Hepatocyte (in vitro differentiated cells): ENCODE results near the gene MCF2L. TPM values are rescaled to one million over a fixed set of nuclear protein-coding genes. Genes with fewer than 3 reads are reported as not detected.

Experiments used
- DNase-seq: peaks from one replicate; pipeline ENCODE4 v3.0.0-alpha.2; 2016; ENCODE audit warnings: low spot score
- H2AFZ ChIP-seq: fragments of 200-600 bp; sonication (generic); 2 replicates; pipeline ENCODE4 v1.6.0; 2016; ENCODE audit warnings: antibody characterized with exemption, mild to moderate bottlenecking
- H3K27ac ChIP-seq: fragments of 200-600 bp; sonication (generic); 2 replicates; pipeline ENCODE4 v1.5.1; 2016; ENCODE audit warnings: mild to moderate bottlenecking
- H3K27me3 ChIP-seq: fragments of 200-600 bp; sonication (generic); 2 replicates; pipeline ENCODE4 v1.6.1; 2016
- H3K36me3 ChIP-seq: fragments of 200-600 bp; sonication (generic); replicated peaks from 2 replicates; pipeline ENCODE4 v1.5.1; 2016; ENCODE audit warnings: low read depth; ENCODE audit not compliant: insufficient read depth
- H3K4me1 ChIP-seq: fragments of 200-600 bp; sonication (generic); 2 replicates; pipeline ENCODE4 v1.5.1; 2016; ENCODE audit warnings: mild to moderate bottlenecking, moderate library complexity; ENCODE audit not compliant: insufficient read depth
- H3K4me2 ChIP-seq: fragments of 200-600 bp; sonication (generic); 2 replicates; pipeline ENCODE4 v1.6.0; 2016
- H3K4me3 ChIP-seq: fragments of 200-600 bp; sonication (generic); 2 replicates; pipeline ENCODE4 v1.5.1; 2016; ENCODE audit warnings: mild to moderate bottlenecking
- H3K79me2 ChIP-seq: fragments of 200-600 bp; sonication (generic); 2 replicates; pipeline ENCODE4 v1.6.0; 2017; ENCODE audit warnings: mild to moderate bottlenecking
- H3K9me2 ChIP-seq: fragments of 200-600 bp; sonication (generic); replicated peaks from 2 replicates; pipeline ENCODE4 v1.6.0; 2017; ENCODE audit warnings: mild to moderate bottlenecking; ENCODE audit not compliant: insufficient read depth
- H3K9me3 ChIP-seq: fragments of 200-600 bp; sonication (generic); 2 replicates; pipeline ENCODE4 v1.5.1; 2016; ENCODE audit warnings: low read depth, mild to moderate bottlenecking
- H4K20me1 ChIP-seq: fragments of 200-600 bp; sonication (generic); 2 replicates; pipeline ENCODE4 v1.6.0; 2016; ENCODE audit warnings: mild to moderate bottlenecking; ENCODE audit not compliant: insufficient read depth, poor library complexity, severe bottlenecking
- EZH2 ChIP-seq: fragments of 200-600 bp; sonication (generic); IDR thresholded peaks from 2 replicates; pipeline ENCODE4 v1.6.1; 2016; ENCODE audit warnings: antibody characterized with exemption, mild to moderate bottlenecking, borderline replicate concordance
- EZH2phosphoT487 ChIP-seq: fragments of 200-600 bp; sonication (generic); IDR thresholded peaks from one replicate; pipeline ENCODE4 v1.6.1; 2018; ENCODE audit warnings: antibody characterized with exemption, mild to moderate bottlenecking, low read depth, moderate library complexity; ENCODE audit not compliant: unreplicated experiment, severe bottlenecking
- WGBS: methylation state at CpG from one replicate; pipeline ENCODE4 v1.1.6; 2016; ENCODE audit warnings: low lambda C conversion rate; ENCODE audit errors: missing lambda C conversion rate; 5-methylcytosine and 5-hydroxymethylcytosine counted together
- polyA plus RNA-seq: library from polyadenylated mRNA; unstranded; fragments of >200 nt; fragmentation: Nextera tagmentation; extraction: Ambion mirVana; gene quantifications from 2 replicates; pipeline ENCODE4 v1.2.1, GENCODE V29; 2016
- total RNA-seq: library from RNA; depleted of rRNA; stranded (reverse); fragments of >200 nt; gene quantifications from 2 replicates; pipeline ENCODE4 v1.2.3, GENCODE V29; 2014
- TF ChIP-seq, protein P1 (sequence below): fragments of 200-600 bp; sonication (generic); IDR thresholded peaks from 2 replicates; pipeline ENCODE4 v1.5.1; 2016; ENCODE audit warnings: antibody characterized with exemption, mild to moderate bottlenecking; ENCODE audit not compliant: poor library complexity

The MCF2L gene
- total and polyA plus RNA-seq, 2 experiments from 2014 or later: 11.1 to 22.4 TPM

DNA sequence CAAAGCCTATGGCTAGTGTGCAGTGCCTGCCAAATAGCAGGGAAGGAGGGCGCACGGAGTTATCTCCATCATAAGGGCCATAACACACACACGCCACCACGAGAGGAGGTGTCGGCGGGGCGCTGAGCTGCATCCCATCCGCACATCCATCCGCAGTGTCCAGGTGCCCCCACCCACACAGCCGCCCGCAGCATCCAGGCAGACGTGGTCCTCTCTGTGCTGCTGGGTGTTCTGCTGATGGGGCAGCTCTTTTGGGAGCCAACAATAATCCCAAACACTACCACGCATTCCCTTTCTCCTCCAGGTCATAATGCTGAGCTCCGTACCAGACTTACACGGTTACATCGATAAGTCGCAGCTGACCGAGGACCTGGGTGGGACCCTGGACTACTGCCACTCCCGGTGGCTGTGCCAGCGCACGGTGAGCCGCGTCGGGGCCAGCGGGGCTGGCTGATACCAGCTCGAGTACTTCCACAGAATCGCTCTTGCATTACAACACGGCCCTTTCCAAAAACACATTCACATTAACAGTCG lies 95.1 kb downstream of the MCF2L start:
- TF ChIP-seq EZH2phosphoT487 (no peak), EZH2 (no peak)
- TF ChIP-seq, protein P1, sequence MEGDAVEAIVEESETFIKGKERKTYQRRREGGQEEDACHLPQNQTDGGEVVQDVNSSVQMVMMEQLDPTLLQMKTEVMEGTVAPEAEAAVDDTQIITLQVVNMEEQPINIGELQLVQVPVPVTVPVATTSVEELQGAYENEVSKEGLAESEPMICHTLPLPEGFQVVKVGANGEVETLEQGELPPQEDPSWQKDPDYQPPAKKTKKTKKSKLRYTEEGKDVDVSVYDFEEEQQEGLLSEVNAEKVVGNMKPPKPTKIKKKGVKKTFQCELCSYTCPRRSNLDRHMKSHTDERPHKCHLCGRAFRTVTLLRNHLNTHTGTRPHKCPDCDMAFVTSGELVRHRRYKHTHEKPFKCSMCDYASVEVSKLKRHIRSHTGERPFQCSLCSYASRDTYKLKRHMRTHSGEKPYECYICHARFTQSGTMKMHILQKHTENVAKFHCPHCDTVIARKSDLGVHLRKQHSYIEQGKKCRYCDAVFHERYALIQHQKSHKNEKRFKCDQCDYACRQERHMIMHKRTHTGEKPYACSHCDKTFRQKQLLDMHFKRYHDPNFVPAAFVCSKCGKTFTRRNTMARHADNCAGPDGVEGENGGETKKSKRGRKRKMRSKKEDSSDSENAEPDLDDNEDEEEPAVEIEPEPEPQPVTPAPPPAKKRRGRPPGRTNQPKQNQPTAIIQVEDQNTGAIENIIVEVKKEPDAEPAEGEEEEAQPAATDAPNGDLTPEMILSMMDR: no peak
- H3K4me1 ChIP-seq: no peaks in the 10 kb centered on the region
- no peaks in the 10 kb centered on the region for H4K20me1 ChIP-seq
- H2AFZ ChIP-seq: no peak overlapping the region
- H3K79me2 ChIP-seq: no peaks in the 10 kb centered on the region
- 95% methylated on average over 29 of the region's 29 CpGs for whole genome bisulfite sequencing
- no peak overlapping the region for H3K27ac ChIP-seq
- H3K9me3 ChIP-seq: no peaks in the 10 kb centered on the region
- H3K9me2 ChIP-seq: no peaks in the 10 kb centered on the region
- H3K4me3 ChIP-seq: no peak overlapping the region
- H3K27me3 ChIP-seq: no peaks in the 10 kb centered on the region
- no peaks in the 10 kb centered on the region for H3K36me3 ChIP-seq
- DNase-seq: no peak
- no peak overlapping the region for H3K4me2 ChIP-seq

DNA sequence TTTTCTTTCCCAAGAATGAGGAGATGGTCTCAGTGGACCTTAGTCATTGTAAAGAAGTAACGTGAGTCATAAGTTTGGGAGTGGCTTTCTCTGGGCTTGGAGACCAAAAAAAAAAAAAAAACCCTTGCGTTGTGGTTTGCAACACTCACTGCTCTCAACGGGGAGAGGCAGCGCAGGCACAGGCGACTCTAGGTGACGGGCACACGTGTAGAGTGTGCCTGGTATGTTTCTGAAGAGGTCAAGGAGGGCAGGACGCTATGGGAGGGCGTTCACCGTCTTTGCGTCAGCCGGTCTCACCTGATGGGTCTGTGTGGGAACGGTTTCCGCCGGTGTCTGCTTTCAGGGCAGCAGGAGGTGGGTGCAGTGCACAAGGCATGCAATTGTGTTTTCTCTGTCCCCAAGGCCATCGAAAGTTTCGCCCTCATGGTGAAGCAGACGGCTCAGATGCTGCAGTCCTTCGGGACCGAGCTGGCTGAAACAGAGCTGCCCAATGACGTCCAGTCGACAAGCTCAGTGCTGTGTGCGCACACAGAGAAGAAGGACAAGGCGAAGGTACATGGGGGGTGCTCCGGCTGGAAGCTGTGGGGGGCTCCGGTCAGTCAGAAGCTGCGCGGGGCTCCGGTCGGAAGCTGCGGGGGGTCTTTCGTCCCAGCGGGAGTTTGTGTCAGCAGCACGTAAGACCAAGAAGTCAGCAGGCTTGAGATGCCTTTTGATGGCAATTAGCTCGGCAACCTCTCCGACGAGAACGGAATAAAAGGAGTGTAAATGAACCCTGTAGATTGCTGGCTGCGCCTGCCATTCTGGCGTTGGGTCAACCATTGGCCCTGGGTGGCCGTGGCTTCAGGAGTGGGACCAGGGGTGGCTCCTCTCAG lies 95.8 kb downstream of the MCF2L start:
- H3K4me3 ChIP-seq: no peak overlapping the region
- no peak overlapping the region for H3K4me2 ChIP-seq
- no peaks in the 10 kb centered on the region for H3K4me1 ChIP-seq
- H3K27me3 ChIP-seq: no peaks in the 10 kb centered on the region
- no peaks in the 10 kb centered on the region for H3K36me3 ChIP-seq
- no peak overlapping the region for H2AFZ ChIP-seq
- H3K79me2 ChIP-seq: no peaks in the 10 kb centered on the region
- no peaks in the 10 kb centered on the region for H3K9me2 ChIP-seq
- no peaks in the 10 kb centered on the region for H4K20me1 ChIP-seq
- TF ChIP-seq EZH2 (no peak), EZH2phosphoT487 (no peak)
- TF ChIP-seq, protein P1: no peak
- no peak overlapping the region for H3K27ac ChIP-seq
- DNase-seq: no peak
- H3K9me3 ChIP-seq: no peaks in the 10 kb centered on the region
- 93% methylated on average over 41 of the region's 41 CpGs for WGBS

DNA sequence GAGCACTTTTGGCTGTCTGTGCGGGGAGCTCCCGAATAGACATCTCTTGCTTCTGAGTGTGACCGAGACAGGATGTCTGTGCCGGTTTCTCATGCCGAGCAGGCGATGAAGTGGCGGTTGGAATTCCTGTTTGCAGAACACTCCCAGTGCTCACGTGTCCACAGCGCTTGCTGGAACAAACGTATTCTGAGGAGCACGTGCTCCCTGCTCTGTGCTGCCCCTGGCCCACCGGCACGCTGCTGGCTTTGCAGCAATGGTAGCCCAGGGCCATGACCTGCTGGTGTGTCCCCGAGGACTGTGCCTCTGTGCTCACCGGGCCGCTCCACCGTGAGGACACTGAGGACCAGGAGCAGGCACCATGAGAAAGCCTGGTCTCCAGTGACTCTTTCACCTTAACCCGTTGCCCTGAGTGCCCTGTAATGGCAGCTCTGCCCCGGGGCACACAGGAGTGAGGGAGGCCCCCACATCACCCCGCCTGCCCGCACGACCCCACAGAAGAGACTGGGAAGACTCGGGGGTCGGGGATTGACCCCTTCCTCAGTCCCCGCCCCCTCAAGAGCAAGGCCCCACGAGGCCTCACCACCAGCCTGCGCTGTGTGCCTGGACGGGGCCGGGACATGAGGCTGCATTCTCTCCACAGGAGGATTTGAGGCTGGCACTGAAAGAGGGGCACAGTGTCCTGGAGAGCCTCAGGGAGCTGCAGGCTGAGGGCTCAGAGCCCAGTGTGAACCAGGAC lies 96.6 kb downstream of the MCF2L start:
- no peaks in the 10 kb centered on the region for H3K27me3 ChIP-seq
- H2AFZ ChIP-seq: no peak overlapping the region
- H3K9me2 ChIP-seq: no peaks in the 10 kb centered on the region
- no peaks in the 10 kb centered on the region for H3K9me3 ChIP-seq
- H3K4me2 ChIP-seq: no peak overlapping the region
- DNase-seq: no peak
- H3K4me3 ChIP-seq: no peak overlapping the region
- 90% methylated on average over 27 of the region's 29 CpGs for WGBS
- H3K4me1 ChIP-seq: no peaks in the 10 kb centered on the region
- TF ChIP-seq EZH2phosphoT487 (no peak), EZH2 (no peak)
- TF ChIP-seq, protein P1: no peak
- H3K27ac ChIP-seq: no peak overlapping the region
- H3K36me3 ChIP-seq: no peaks in the 10 kb centered on the region
- no peaks in the 10 kb centered on the region for H3K79me2 ChIP-seq
- H4K20me1 ChIP-seq: no peaks in the 10 kb centered on the region
